Measurements from ENCODE around the gene CHIA. TPM values are rescaled to one million over a fixed set of nuclear protein-coding genes. Genes with fewer than 3 reads are reported as not detected.
"Not testable (repeated sequence)": the region's sequence is repeated elsewhere in the genome, so short reads cannot be mapped to it uniquely, and the experiment has no call there.

The CHIA gene
- total RNA-seq, 1 donor from 2014 or later: 10.9 TPM

DNA sequence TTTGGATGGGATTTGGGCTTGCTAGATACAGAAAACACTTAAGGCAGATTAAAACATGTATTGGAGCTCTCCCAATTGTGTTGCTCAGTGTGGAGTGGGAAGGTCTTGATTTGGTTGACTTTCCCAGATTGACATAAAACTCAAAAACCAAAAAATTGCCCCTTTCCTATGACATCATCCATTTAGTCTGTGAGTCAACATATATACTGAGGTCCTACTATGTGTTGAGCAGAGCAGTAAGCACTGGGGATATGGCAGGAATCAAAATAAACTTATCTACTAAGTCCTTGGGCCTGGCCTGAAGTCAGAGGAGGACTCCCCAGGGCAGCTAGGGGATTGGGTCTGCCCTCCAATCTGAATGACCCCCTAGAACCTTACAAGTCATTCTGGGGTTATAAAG lies 61.0 kb downstream of the CHIA start:
- ATAC-seq (no peak), DNase-seq (no peak)
- Histone ChIP-seq H3K9me3 (no peaks in the 10 kb centered on the region), H3K27ac (no peak overlapping the region), H3K27me3 (ENCODE audit: low read depth) (no peaks in the 10 kb centered on the region), H3K36me3 (no peaks in the 10 kb centered on the region), H3K4me1 (peaks cover 5% of the 10 kb centered on the region), H3K4me3 (no peak overlapping the region)
- TF ChIP-seq, protein P1, sequence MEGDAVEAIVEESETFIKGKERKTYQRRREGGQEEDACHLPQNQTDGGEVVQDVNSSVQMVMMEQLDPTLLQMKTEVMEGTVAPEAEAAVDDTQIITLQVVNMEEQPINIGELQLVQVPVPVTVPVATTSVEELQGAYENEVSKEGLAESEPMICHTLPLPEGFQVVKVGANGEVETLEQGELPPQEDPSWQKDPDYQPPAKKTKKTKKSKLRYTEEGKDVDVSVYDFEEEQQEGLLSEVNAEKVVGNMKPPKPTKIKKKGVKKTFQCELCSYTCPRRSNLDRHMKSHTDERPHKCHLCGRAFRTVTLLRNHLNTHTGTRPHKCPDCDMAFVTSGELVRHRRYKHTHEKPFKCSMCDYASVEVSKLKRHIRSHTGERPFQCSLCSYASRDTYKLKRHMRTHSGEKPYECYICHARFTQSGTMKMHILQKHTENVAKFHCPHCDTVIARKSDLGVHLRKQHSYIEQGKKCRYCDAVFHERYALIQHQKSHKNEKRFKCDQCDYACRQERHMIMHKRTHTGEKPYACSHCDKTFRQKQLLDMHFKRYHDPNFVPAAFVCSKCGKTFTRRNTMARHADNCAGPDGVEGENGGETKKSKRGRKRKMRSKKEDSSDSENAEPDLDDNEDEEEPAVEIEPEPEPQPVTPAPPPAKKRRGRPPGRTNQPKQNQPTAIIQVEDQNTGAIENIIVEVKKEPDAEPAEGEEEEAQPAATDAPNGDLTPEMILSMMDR (IDR thresholded peaks at IDR 0.05): no peak
- intact Hi-C loops (cut with DNase I): no loop called here

DNA sequence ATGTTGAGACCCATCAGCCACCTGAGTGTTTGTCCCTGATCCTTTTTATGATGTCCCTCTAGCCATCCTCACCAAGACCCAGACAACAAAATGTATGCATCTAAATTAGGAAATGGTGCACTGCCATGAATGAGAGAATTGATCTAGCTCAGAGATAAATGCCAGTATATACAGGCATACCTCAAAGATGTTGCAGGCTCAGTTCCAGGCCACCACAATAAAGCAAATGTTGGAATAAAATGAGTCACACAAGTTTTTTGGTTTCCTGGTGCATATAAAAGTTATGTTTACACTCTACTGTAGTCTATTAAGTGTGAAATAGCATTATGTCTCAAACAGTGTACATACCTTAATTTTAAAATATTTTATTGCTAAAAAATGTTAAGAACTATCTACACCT lies 63.9 kb downstream of the CHIA start:
- Histone ChIP-seq H3K9me3 (no peaks in the 10 kb centered on the region), H3K4me1 (no peaks in the 10 kb centered on the region), H3K4me3 (no peak overlapping the region), H3K27me3 (ENCODE audit: low read depth) (no peaks in the 10 kb centered on the region), H3K27ac (no peak overlapping the region), H3K36me3 (no peaks in the 10 kb centered on the region)
- DNase-seq (no peak), ATAC-seq (no peak)
- intact Hi-C loops (cut with DNase I): no loop called here
- TF ChIP-seq, protein P1 (IDR thresholded peaks at IDR 0.05): no peak

DNA sequence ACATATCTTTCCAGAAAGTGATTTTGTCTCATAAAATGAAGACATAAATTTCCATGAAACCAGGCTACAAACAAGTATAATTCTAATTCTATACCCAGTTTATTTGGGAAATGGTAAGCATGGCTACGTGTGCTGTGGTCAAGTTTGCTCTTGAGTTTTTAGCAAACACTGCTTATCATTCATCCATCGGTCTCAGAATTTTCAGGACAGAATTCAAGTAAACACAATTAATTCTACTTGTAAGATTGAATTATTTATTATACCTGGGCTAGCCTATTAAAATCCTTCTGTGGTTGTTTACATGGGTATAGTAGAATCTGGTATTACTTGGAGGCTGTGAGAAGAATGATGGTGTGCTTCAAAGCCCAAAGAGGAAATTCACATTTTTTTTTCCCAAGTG lies 68.3 kb downstream of the CHIA start:
- H3K4me1 ChIP-seq: no peaks in the 10 kb centered on the region
- no peak for DNase-seq
- H3K27ac ChIP-seq: no peak overlapping the region
- TF ChIP-seq, protein P1 (IDR thresholded peaks at IDR 0.05): no peak
- H3K36me3 ChIP-seq: no peaks in the 10 kb centered on the region
- intact Hi-C loops (cut with DNase I): no loop called here
- H3K4me3 ChIP-seq: no peak overlapping the region
- no peaks in the 10 kb centered on the region for H3K9me3 ChIP-seq
- ATAC-seq: no peak
- H3K27me3 ChIP-seq (ENCODE audit: low read depth): no peaks in the 10 kb centered on the region

DNA sequence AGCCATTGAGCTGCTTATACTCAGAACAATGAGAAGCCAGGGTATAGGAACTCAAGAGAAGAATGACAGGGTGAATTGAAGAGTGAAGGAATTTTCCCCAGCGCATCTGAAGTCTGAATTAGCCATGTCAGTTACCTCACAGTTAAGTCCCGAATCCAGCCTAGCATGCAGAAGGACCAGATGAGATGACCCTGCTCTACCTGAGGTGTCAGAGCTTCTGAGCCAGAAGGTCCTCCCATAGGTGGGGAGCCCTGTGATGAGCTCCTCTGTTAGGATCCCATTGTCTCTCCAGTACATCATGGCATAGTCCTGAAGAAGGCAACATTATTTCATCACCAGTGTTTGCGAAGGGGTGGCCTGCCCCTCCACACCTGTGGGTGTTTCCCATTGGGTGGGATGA lies 68.7 kb downstream of the CHIA start:
- Histone ChIP-seq H3K27ac (no peak overlapping the region), H3K4me3 (no peak overlapping the region), H3K4me1 (no peaks in the 10 kb centered on the region), H3K27me3 (ENCODE audit: low read depth) (no peaks in the 10 kb centered on the region), H3K9me3 (no peaks in the 10 kb centered on the region), H3K36me3 (no peaks in the 10 kb centered on the region)
- TF ChIP-seq, protein P1 (IDR thresholded peaks at IDR 0.05): no peak
- no peak for DNase-seq
- no peak for ATAC-seq
- intact Hi-C loops (cut with DNase I): no loop called here

DNA sequence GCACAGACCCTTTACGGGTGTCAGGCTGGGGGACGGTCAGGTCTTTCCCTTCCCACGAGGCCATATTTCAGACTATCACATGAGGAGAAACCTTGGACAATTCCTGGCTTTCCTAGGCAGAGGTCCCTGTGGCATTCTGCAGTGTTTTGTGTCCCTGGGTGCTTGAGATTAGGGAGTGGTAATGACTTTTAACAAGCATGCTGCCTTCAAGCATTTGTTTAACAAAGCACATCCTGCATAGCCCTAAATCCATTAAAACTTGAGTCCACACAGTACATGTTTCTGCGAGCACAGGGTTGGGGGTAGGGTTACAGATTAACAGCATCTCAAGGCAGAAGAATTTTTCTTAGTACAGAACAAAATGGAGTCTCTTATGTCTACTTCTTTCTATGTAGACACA lies 69.6 kb downstream of the CHIA start:
- H3K36me3 ChIP-seq; intact Hi-C loops (cut with DNase I); H3K27ac ChIP-seq; H3K4me1 ChIP-seq; H3K4me3 ChIP-seq; H3K9me3 ChIP-seq; DNase-seq; H3K27me3 ChIP-seq (ENCODE audit: low read depth); ATAC-seq: not testable (repeated sequence)

DNA sequence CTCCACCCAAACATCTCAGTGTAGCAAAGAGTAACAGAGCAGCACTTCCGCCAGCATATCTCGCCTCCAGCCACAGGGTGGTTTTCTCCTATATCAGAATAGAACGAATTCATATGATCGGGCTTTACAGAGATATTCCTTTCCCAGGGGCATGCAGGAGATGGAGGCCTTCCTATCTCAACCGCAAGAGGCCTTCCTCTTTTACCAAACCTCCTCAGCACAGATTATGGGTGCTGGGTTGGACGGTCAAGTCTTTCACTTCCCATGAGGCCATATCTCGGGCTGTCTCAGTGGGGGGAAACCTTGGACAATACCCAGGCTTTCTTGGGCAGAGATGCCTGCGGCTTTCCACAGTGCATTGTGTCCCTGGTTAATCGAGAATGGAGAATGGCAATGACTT lies 71.1 kb downstream of the CHIA start:
- Histone ChIP-seq H3K4me1 (no peaks in the 10 kb centered on the region), H3K9me3 (no peaks in the 10 kb centered on the region), H3K27ac (no peak overlapping the region), H3K4me3 (no peak overlapping the region), H3K36me3 (no peaks in the 10 kb centered on the region), H3K27me3 (ENCODE audit: low read depth) (no peaks in the 10 kb centered on the region)
- TF ChIP-seq, protein P1 (IDR thresholded peaks at IDR 0.05): no peak
- intact Hi-C loops (cut with DNase I): no loop called here
- ATAC-seq: no peak
- no peak for DNase-seq

Data from lower lobe of right lung (tissue), 2 donors.